ENCODE results near the gene BAZ1A.

DNA sequence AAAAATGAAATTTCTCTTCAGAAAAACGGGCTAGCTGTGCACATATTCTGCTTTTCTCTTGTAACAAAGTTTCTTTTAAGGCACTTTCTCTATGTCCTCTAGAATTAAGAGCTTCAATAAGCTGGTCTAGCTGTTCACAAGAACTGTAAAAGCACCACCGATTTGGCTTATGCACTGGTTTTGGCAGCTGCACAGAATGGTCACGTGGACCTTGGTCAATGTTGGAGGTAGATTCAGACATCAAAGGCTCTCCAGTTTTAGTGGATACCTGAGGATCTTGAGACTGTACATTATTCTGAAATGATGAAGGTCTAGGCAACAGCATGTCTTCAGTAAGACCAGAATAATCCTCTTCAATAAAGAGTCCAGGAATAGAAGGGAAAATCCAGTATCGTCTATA is 99.2 kb downstream of the BAZ1A start:
- TF ChIP-seq POLR2A (IDR thresholded peaks at IDR 0.05) (no peak), CTCF (IDR thresholded peaks at IDR 0.05) (no peak)

Data from heart left ventricle (tissue), 13 donors.